Amygdala (tissue), 56 donors: Measurements from ENCODE around the gene TTLL4.
"Not testable (repeated sequence)": the region's sequence is repeated elsewhere in the genome, so short reads cannot be mapped to it uniquely, and the experiment has no call there.

ENCODE experiments used
- DNase-seq, 56 donors: peaks; one replicate each; lab custom pipeline; 2025; lab: John Stamatoyannopoulos, UW

The TTLL4 gene

GRCh38 chr2:218734190-218734975 lies 23.7 kb downstream of the TTLL4 start:
- DNase-seq: no peak

GRCh38 chr2:218736531-218736930 lies 25.9 kb downstream of the TTLL4 start:
- DNase-seq: no peak

- DNase-seq: no peak
These were observed 32.4 kb downstream of the TTLL4 start for GRCh38 chr2:218743068-218743467.

GRCh38 chr2:218744615-218745014 lies 34.0 kb downstream of the TTLL4 start:
- DNase-seq: no peak

GRCh38 chr2:218745160-218745558 lies 34.5 kb downstream of the TTLL4 start:
- peak in 1 of 56 donors; percentile 14 for DNase-seq

- peak in 54 of 56 donors; percentile 10 to 98 (median 86) for DNase-seq
These were observed 35.2 kb downstream of the TTLL4 start for GRCh38 chr2:218745559-218746469.

- no peak for DNase-seq
These were observed 35.8 kb downstream of the TTLL4 start for GRCh38 chr2:218746470-218746795.

- peak in 3 of 56 donors; percentile 8 to 20 (median 15) for DNase-seq
These were observed 36.3 kb downstream of the TTLL4 start for GRCh38 chr2:218746960-218747359.

GRCh38 chr2:218748741-218749441 lies 38.3 kb downstream of the TTLL4 start:
- DNase-seq: no peak

GRCh38 chr2:218754201-218754600 lies 43.6 kb downstream of the TTLL4 start:
- DNase-seq: peak in 1 of 56 donors; percentile 4

GRCh38 chr2:218754781-218755180 lies 44.1 kb downstream of the TTLL4 start:
- DNase-seq: no peak

- no peak for DNase-seq
These were observed 44.5 kb downstream of the TTLL4 start for GRCh38 chr2:218755198-218755566.

GRCh38 chr2:218755567-218756404 lies 45.2 kb downstream of the TTLL4 start:
- DNase-seq: no peak

- no peak for DNase-seq
These were observed 46.2 kb downstream of the TTLL4 start for GRCh38 chr2:218756599-218757377.

- no peak for DNase-seq
These were observed 51.2 kb downstream of the TTLL4 start for GRCh38 chr2:218761795-218762194.

- DNase-seq: not testable (repeated sequence)
These were observed 62.1 kb downstream of the TTLL4 start for GRCh38 chr2:218772759-218773158.

- no peak for DNase-seq
These were observed 63.2 kb downstream of the TTLL4 start for GRCh38 chr2:218773881-218774280.

GRCh38 chr2:218776488-218776887 lies 65.9 kb downstream of the TTLL4 start:
- DNase-seq: no peak

GRCh38 chr2:218777276-218777990 lies 66.8 kb downstream of the TTLL4 start:
- DNase-seq: no peak
